MM.1S (cell line): ENCODE results near the gene PIGU.
A peak's percentile ranks its signal among the peaks of the same experiment; 100 is the strongest.
"Not testable (repeated sequence)": the region's sequence is repeated elsewhere in the genome, so short reads cannot be mapped to it uniquely, and the experiment has no call there.

ENCODE experiments used
- DNase-seq: peaks from one replicate; pipeline ENCODE4 v3.0.0-alpha.2; 2015
- H2AFZ ChIP-seq: fragments of 300-600 bp; sonication (generic); 2 replicates; pipeline ENCODE4 v1.6.0; 2016; ENCODE audit warnings: antibody characterized with exemption, low read length
- H3F3A ChIP-seq: fragments of 300-600 bp; sonication (generic); 2 replicates; pipeline ENCODE4 v1.6.1; 2016; ENCODE audit warnings: mild to moderate bottlenecking, antibody characterized with exemption, low read length, moderate library complexity, mixed read lengths; ENCODE audit not compliant: insufficient read depth
- H3K27ac ChIP-seq: fragments of 300-600 bp; sonication (generic); 2 replicates; pipeline ENCODE4 v1.5.1; 2016; ENCODE audit warnings: mild to moderate bottlenecking, low read length
- H3K27me3 ChIP-seq: fragments of 300-600 bp; sonication (generic); replicated peaks from 2 replicates; pipeline ENCODE4 v1.6.0; 2016; ENCODE audit warnings: low read length; ENCODE audit not compliant: insufficient read depth
- H3K36me3 ChIP-seq: fragments of 300-600 bp; sonication (generic); replicated peaks from 2 replicates; pipeline ENCODE4 v1.6.1; 2016; ENCODE audit warnings: mild to moderate bottlenecking, low read length, mixed read lengths; ENCODE audit not compliant: insufficient read depth
- H3K4me1 ChIP-seq: fragments of 300-600 bp; sonication (generic); 2 replicates; pipeline ENCODE4 v1.6.1; 2016; ENCODE audit warnings: low read length, mixed read lengths
- H3K4me2 ChIP-seq: fragments of 300-600 bp; sonication (generic); 2 replicates; pipeline ENCODE4 v1.6.0; 2016; ENCODE audit warnings: low read depth, low read length
- H3K4me3 ChIP-seq: fragments of 300-600 bp; sonication (generic); 2 replicates; pipeline ENCODE4 v1.5.1; 2016; ENCODE audit warnings: low read length, mixed read lengths
- H3K79me2 ChIP-seq: fragments of 300-600 bp; sonication (generic); 2 replicates; pipeline ENCODE4 v1.6.1; 2016; ENCODE audit warnings: mixed run types, low read length, mixed read lengths
- H3K9ac ChIP-seq: fragments of 300-600 bp; sonication (generic); 2 replicates; pipeline ENCODE4 v1.6.1; 2016; ENCODE audit warnings: low read length, mixed read lengths
- H3K9me2 ChIP-seq: fragments of 300-600 bp; sonication (generic); replicated peaks from 2 replicates; pipeline ENCODE4 v1.6.1; 2016; ENCODE audit warnings: mild to moderate bottlenecking, low read length, mixed read lengths; ENCODE audit not compliant: insufficient read depth
- H3K9me3 ChIP-seq: fragments of 300-600 bp; sonication (generic); replicated peaks from 2 replicates; pipeline ENCODE4 v1.6.1; 2016; ENCODE audit warnings: mild to moderate bottlenecking, low read length, mixed read lengths; ENCODE audit not compliant: insufficient read depth
- H4K20me1 ChIP-seq: fragments of 300-600 bp; sonication (generic); 2 replicates; pipeline ENCODE4 v1.6.1; 2016; ENCODE audit warnings: mild to moderate bottlenecking, low read length, moderate library complexity, mixed read lengths; ENCODE audit not compliant: insufficient read depth
- EZH2 ChIP-seq: fragments of 300-600 bp; sonication (generic); optimal IDR thresholded peaks from 2 replicates; pipeline ENCODE3; 2017; ENCODE audit warnings: low read depth, mild to moderate bottlenecking, antibody characterized with exemption, low read length, mixed read lengths
- EZH2phosphoT487 ChIP-seq: fragments of 300-600 bp; sonication (generic); IDR thresholded peaks from 2 replicates; pipeline ENCODE4 v1.6.1; 2018; ENCODE audit warnings: antibody characterized with exemption, low read length
- TF ChIP-seq, protein P1 (sequence below): fragments of 300-600 bp; sonication (generic); IDR thresholded peaks from 2 replicates; pipeline ENCODE4 v1.5.1; 2016; ENCODE audit warnings: antibody characterized with exemption, low read length, mixed read lengths

The PIGU gene

DNA sequence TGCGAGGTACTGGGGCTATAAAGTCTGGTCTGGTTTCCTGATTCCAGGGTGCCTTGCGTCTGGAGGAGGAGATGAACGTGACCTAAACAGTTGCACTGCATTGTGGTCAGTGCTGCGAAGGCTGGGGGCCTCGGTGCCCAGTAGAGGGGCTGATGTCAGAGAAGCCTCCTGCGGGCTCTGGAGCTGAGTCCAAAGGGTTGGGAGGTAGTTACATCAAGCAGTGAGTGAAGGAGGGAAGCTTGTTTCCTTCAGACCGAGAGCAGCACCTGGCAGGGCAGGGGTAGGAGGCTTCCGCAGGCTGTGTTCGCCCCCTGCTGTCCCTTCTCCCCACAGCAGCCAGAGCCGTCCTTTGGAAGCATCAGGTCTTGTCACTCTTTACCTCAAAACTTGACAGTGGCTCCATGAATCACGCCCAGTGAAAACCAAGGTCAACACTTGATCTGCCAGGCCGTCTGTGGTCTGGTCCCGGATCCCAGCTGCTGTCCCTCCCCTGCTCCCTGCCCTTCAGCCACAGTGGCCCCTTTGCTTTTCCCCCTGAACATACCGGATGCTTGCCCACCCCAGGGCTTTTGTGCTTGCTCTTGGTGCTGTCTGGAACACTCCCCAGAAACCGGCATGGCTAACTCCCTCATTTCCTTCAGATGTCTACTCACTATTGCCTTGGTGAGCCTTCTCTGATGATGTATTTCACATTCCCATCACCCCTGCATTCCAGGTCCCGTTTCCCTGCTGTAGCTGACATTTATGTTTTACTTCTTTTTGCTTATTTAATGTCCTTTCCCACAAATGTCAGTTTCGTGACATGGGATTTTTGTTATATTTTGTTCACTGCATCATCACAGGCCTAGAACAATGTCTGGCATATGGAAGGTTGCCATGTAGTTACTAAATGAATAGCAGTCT is 153.7 kb downstream of the PIGU start:
- peaks cover 76% of the 10 kb centered on the region for H3K79me2 ChIP-seq
- peak overlapping the region; percentile 39 for H2AFZ ChIP-seq
- no peaks in the 10 kb centered on the region for H3K9me2 ChIP-seq
- peak overlapping the region; percentile 66 for H3K4me2 ChIP-seq
- H3K4me3 ChIP-seq = peak overlapping the region; percentile 35
- no peaks in the 10 kb centered on the region for H3K9me3 ChIP-seq
- peak overlapping the region; percentile 24; the same call in 1 of the 2 replicates for H3K27ac ChIP-seq
- peaks cover 8% of the 10 kb centered on the region; the same call in 1 of the 2 replicates for H3K36me3 ChIP-seq
- peak; percentile 74 for DNase-seq
- H3K4me1 ChIP-seq = peaks cover 11% of the 10 kb centered on the region; the same call in 1 of the 2 replicates
- H4K20me1 ChIP-seq = peaks cover 5% of the 10 kb centered on the region; the same call in 1 of the 2 replicates
- H3K9ac ChIP-seq = peak overlapping the region; percentile 2; the same call in 1 of the 2 replicates
- peaks cover 4% of the 10 kb centered on the region; the same call in 1 of the 2 replicates for H3F3A ChIP-seq
- TF ChIP-seq, protein P1, sequence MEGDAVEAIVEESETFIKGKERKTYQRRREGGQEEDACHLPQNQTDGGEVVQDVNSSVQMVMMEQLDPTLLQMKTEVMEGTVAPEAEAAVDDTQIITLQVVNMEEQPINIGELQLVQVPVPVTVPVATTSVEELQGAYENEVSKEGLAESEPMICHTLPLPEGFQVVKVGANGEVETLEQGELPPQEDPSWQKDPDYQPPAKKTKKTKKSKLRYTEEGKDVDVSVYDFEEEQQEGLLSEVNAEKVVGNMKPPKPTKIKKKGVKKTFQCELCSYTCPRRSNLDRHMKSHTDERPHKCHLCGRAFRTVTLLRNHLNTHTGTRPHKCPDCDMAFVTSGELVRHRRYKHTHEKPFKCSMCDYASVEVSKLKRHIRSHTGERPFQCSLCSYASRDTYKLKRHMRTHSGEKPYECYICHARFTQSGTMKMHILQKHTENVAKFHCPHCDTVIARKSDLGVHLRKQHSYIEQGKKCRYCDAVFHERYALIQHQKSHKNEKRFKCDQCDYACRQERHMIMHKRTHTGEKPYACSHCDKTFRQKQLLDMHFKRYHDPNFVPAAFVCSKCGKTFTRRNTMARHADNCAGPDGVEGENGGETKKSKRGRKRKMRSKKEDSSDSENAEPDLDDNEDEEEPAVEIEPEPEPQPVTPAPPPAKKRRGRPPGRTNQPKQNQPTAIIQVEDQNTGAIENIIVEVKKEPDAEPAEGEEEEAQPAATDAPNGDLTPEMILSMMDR = peak; percentile 78
- TF ChIP-seq EZH2phosphoT487 (no peak), EZH2 (no peak)
- no peaks in the 10 kb centered on the region for H3K27me3 ChIP-seq

DNA sequence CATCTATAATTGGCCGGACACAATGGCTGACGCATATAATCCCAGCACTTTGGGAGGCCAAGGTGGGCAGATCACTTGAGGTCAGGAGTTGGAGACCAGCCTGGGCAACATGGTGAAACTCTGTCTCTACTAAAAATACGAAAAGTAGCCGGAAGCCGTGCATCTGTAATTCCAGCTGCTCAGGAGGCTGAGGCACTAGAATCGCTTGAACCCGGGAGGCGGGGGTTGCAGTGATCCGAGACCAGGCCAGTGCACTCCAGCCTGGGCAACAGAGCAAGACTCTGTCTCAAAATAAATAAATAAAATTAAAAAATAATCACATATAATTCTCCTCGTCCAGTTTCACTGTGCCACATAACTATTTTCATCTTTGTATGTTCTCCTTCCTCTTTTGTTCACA is 157.1 kb downstream of the PIGU start:
- H3K4me1 ChIP-seq = peaks cover 16% of the 10 kb centered on the region; the same call in 1 of the 2 replicates
- H3K36me3 ChIP-seq, H3K27me3 ChIP-seq, H3K27ac ChIP-seq, H3K4me3 ChIP-seq, H3K4me2 ChIP-seq, H2AFZ ChIP-seq, DNase-seq, H3K9me2 ChIP-seq, H3K9me3 ChIP-seq, H3K9ac ChIP-seq, H4K20me1 ChIP-seq: not testable (repeated sequence)
- peaks cover 25% of the 10 kb centered on the region for H3F3A ChIP-seq
- peaks cover 85% of the 10 kb centered on the region for H3K79me2 ChIP-seq

DNA sequence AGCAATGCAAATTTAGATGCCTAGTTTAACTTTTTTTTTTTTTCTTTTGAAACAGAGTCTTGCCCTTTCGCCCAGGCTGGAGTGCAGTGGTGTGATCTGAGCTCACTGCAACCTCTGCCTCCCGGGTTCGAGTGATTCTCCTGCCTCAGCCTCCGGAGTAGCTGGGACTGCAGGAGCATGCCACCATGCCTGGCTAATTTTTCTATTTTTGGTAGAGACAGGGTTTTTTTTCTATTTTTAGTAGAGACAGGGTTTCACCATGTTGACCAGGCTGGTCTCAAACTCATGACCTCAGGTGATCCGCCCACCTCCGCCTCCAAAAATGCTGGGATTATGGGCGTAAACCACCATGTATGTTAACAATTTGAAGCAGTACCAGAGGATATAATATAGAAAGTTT is 158.0 kb downstream of the PIGU start:
- not testable (repeated sequence) for H3K9ac ChIP-seq, H4K20me1 ChIP-seq, H2AFZ ChIP-seq, H3K4me2 ChIP-seq, H3K9me3 ChIP-seq, H3K36me3 ChIP-seq, DNase-seq, H3K27me3 ChIP-seq, H3K27ac ChIP-seq, H3K9me2 ChIP-seq, H3K4me3 ChIP-seq
- Histone ChIP-seq H3F3A (peaks cover 32% of the 10 kb centered on the region), H3K79me2 (peaks cover 75% of the 10 kb centered on the region), H3K4me1 (peaks cover 21% of the 10 kb centered on the region; the same call in 1 of the 2 replicates)

DNA sequence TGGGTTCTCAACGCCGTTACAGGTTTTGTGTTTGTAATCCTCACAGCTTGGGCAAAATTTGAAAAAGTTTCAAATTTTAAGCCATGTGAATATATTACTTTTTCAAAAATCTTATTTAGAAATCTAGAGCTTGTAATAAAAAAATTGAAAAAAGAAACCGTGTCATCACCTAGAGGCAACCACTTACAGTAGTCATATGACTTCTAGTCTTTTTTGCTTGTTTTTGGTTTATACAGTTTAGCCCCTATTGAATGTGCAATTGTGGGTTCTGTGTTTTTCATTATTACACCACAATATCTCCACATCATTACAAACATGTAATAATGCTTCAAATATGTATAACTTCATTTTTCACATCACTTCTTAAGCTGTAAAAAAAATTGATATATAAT is 159.8 kb downstream of the PIGU start:
- H3K4me3 ChIP-seq = peak overlapping the region; percentile 84
- TF ChIP-seq EZH2phosphoT487 (no peak), EZH2 (no peak)
- TF ChIP-seq, protein P1 = no peak
- no peaks in the 10 kb centered on the region for H4K20me1 ChIP-seq
- H3K36me3 ChIP-seq = no peaks in the 10 kb centered on the region; the same call in 1 of the 2 replicates
- H3K79me2 ChIP-seq = peaks cover 59% of the 10 kb centered on the region
- no peaks in the 10 kb centered on the region for H3K9me2 ChIP-seq
- peaks cover 13% of the 10 kb centered on the region; the same call in 1 of the 2 replicates for H3K4me1 ChIP-seq
- 0 out of 2 replicates have a peak overlapping the region, but pooled peaks have one; percentile 86 for H2AFZ ChIP-seq
- peak overlapping the region; percentile 79 for H3K4me2 ChIP-seq
- peak overlapping the region; percentile 84; the same call in 1 of the 2 replicates for H3K27ac ChIP-seq
- peaks cover 28% of the 10 kb centered on the region for H3F3A ChIP-seq
- H3K9me3 ChIP-seq = no peaks in the 10 kb centered on the region
- peak overlapping the region; percentile 80; the same call in 1 of the 2 replicates for H3K9ac ChIP-seq
- no peak for DNase-seq
- H3K27me3 ChIP-seq = no peaks in the 10 kb centered on the region
